SK-N-SH (cell line): ENCODE measurements around the gene TMEM184A. TPM values are rescaled to one million over a fixed set of nuclear protein-coding genes. Genes with fewer than 3 reads are reported as not detected.

ENCODE experiments used
- CTCF ChIA-PET: fragments of 300-600, 350-600 bp; formaldehyde crosslinking; extraction: SDS; loops from one replicate; lab custom pipeline; 2021; lab: Yijun Ruan, JAX
- POLR2A ChIA-PET: fragments of 350-600 bp; sonication (Branson Sonifier 250); formaldehyde crosslinking; extraction: SDS; loops from one replicate; lab custom pipeline; 2020; ENCODE audit warnings: antibody characterized with exemption, inconsistent platforms; lab: Yijun Ruan, JAX
- DNase-seq: peaks from one replicate; pipeline ENCODE4 v3.0.0; 2012
- H2AFZ ChIP-seq: fragments of 200-600 bp; sonication (generic); 2 replicates; pipeline ENCODE4 v1.8.1; 2016; ENCODE audit warnings: antibody characterized with exemption, mild to moderate bottlenecking, low read depth
- H3F3A ChIP-seq: fragments of 200-600 bp; sonication (generic); replicated peaks from 2 replicates; pipeline ENCODE3; 2016; ENCODE audit warnings: antibody characterized with exemption, mild to moderate bottlenecking; ENCODE audit not compliant: insufficient read depth
- H3K27ac ChIP-seq, 2 experiments: fragments of 200-500 bp in 1 of 2; fragments of 200-600 bp in 1 of 2; sonication (Bioruptor generic) in 1 of 2; sonication (generic), shearing (Covaris generic) in 1 of 2; 2 replicates each; pipeline versions ENCODE4 v1.5.1 to v1.6.1; 2014 to 2016; ENCODE audit warnings: low read depth in 2 of 2, inconsistent platforms in 1 of 2, low read length in 1 of 2, mild to moderate bottlenecking in 1 of 2, mixed read lengths in 1 of 2
- H3K27me3 ChIP-seq: fragments of 200-600 bp; sonication (generic), shearing (Covaris generic); 2 replicates; pipeline ENCODE4 v1.6.1; 2016; ENCODE audit warnings: mixed run types; ENCODE audit not compliant: insufficient read depth
- H3K36me3 ChIP-seq, 2 experiments: fragments of 200-500 bp in 1 of 2; fragments of 200-600 bp in 1 of 2; sonication (Bioruptor generic) in 1 of 2; sonication (generic) in 1 of 2; replicated peaks in 1 of 2; 2 replicates each; pipeline versions ENCODE3 to v1.5.1; 2014 to 2016; ENCODE audit warnings: low read length in 1 of 2, mild to moderate bottlenecking in 1 of 2; ENCODE audit not compliant: insufficient read depth in 2 of 2, control insufficient read depth in 1 of 2
- H3K4me1 ChIP-seq, 2 experiments: fragments of 200-500 bp in 1 of 2; fragments of 200-600 bp in 1 of 2; sonication (Bioruptor generic) in 1 of 2; sonication (generic), shearing (Covaris generic) in 1 of 2; 2 replicates each; pipeline versions ENCODE4 v1.5.1 to v1.6.1; 2014 to 2016; ENCODE audit warnings: low read depth in 1 of 2, low read length in 1 of 2, mixed run types in 1 of 2; ENCODE audit not compliant: insufficient read depth in 2 of 2, control insufficient read depth in 1 of 2
- H3K4me2 ChIP-seq: fragments of 200-600 bp; sonication (generic), shearing (Covaris generic); 2 replicates; pipeline ENCODE4 v1.6.1; 2017; ENCODE audit warnings: mixed run types
- H3K4me3 ChIP-seq, 2 experiments: fragments of 200-500 bp in 1 of 2; fragments of 200-600 bp in 1 of 2; sonication (Bioruptor generic) in 1 of 2; sonication (generic), shearing (Covaris generic) in 1 of 2; 2 replicates each; pipeline versions ENCODE4 v1.5.1 to v1.8.1; 2014 to 2016; ENCODE audit warnings: low read depth in 2 of 2, inconsistent platforms in 1 of 2, low read length in 1 of 2, mild to moderate bottlenecking in 1 of 2, mixed read lengths in 1 of 2, moderate library complexity in 1 of 2
- H3K79me2 ChIP-seq: fragments of 200-600 bp; sonication (generic); 2 replicates; pipeline ENCODE4 v1.8.1; 2017; ENCODE audit warnings: mild to moderate bottlenecking; ENCODE audit not compliant: insufficient read depth
- H3K9ac ChIP-seq: fragments of 200-600 bp; sonication (generic); 2 replicates; pipeline ENCODE4 v1.6.1; 2017; ENCODE audit warnings: mixed run types
- H3K9me2 ChIP-seq: fragments of 200-600 bp; sonication (generic); 2 replicates; pipeline ENCODE4 v1.6.1; 2017; ENCODE audit warnings: mixed run types
- H3K9me3 ChIP-seq: fragments of 200-600 bp; sonication (generic); 2 replicates; pipeline ENCODE4 v1.6.1; 2017; ENCODE audit warnings: mixed run types, mild to moderate bottlenecking, moderate library complexity
- H4K20me1 ChIP-seq: fragments of 200-600 bp; sonication (generic); 2 replicates; pipeline ENCODE4 v1.6.1; 2017; ENCODE audit warnings: mild to moderate bottlenecking, mixed run types; ENCODE audit not compliant: insufficient read depth
- SMC3 ChIP-seq: IDR thresholded peaks from 2 replicates; pipeline ENCODE4 v1.6.1; 2012; ENCODE audit warnings: low read depth, low read length, improper control_type of control experiment
- WGBS: methylation state at CpG from one replicate; pipeline ENCODE4 v1.1.6; 2017; ENCODE audit warnings: low lambda C conversion rate; 5-methylcytosine and 5-hydroxymethylcytosine counted together
- polyA plus RNA-seq, 3 experiments: library from polyadenylated mRNA; depleted of rRNA; stranded (reverse); fragments of >200 nt; gene quantifications; 2 replicates each; pipeline ENCODE4 v1.2.3, GENCODE V29; 2012

TMEM184A gene
- polyA plus RNA-seq, 1 of the 3 experiments (the other 2 are of a cell fraction): 1.5 TPM

DNA sequence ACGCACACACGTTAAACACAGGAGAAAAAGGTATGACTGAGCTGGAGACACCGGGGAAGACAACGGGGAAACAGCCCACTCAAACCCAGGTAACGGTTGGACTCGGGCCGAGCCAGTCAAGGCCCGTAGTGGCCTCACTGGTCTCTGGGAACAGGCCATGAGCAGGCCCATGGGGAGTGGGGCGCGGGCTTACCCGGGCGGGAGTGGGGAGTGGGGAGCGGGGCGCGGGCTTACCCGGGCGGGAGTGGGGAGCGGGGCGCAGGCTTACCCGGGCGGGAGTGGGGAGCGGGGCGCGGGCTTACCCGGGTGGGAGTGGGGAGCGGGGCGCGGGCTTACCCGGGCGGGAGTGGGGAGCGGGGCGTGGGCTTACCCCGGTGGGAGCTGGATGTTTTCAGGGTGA is 63.4 kb downstream of the TMEM184A start:
- CTCF ChIA-PET: interaction anchor here (0.9 to 9.8 kb wide), 4 partner anchors 9 to 19 kb away, joined by 3 to 104 read pairs (median 4); no protein-coding TSS in a partner anchor

More for the DNA sequence above, 63.4 kb downstream of the TMEM184A start:
- Histone ChIP-seq H2AFZ (no peak overlapping the region), H3K9ac (no peak overlapping the region), H3K79me2 (no peaks in the 10 kb centered on the region), H3K36me3 (peaks cover 16 to 88% of the 10 kb centered on the region in 2 experiments), H3K27ac (no peak overlapping the region), H3K9me3 (no peaks in the 10 kb centered on the region), H3K9me2 (no peaks in the 10 kb centered on the region), H3F3A (no peaks in the 10 kb centered on the region), H3K4me2 (no peak overlapping the region), H3K4me3 (no peak overlapping the region), H3K4me1 (no peaks in the 10 kb centered on the region), H4K20me1 (peaks cover 4% of the 10 kb centered on the region; the same call in 1 of the 2 replicates)
- WGBS: 94% methylated on average over 33 of the region's 33 CpGs
- no peak for DNase-seq
- POLR2A ChIA-PET: interaction anchor here (1.1 kb wide), 1 partner anchor 22 kb away, joined by 4 read pairs; no protein-coding TSS in a partner anchor
- no peak for TF ChIP-seq SMC3
- TF ChIP-seq, all 33 proteins: peak for 0
- H3K27me3 ChIP-seq: no peaks in the 10 kb centered on the region

Other genes with a start within 250 kb of the TMEM184A start
- 38.8 and 41.2 TPM in 2 replicates for gene MICALL2, start 96.7 kb downstream of the TMEM184A start, polyA plus RNA-seq (2012; rRNA removed)
- 35.7 and 48.1 TPM in 2 replicates for gene INTS1, start 51.8 kb downstream of the TMEM184A start, polyA plus RNA-seq (2012; rRNA removed)
- 33.0 and 33.2 TPM in 2 replicates for gene MAFK, start 25.5 kb downstream of the TMEM184A start, polyA plus RNA-seq (2012; rRNA removed)
- gene PSMG3, start 13.8 kb upstream of the TMEM184A start, polyA plus RNA-seq (2012; rRNA removed): 106 and 109 TPM in 2 replicates
- gene ELFN1, start 114.1 kb upstream of the TMEM184A start, polyA plus RNA-seq (2012; rRNA removed): 0.05 and 0.06 TPM in 2 replicates